NCI-H2081 (cell line): ENCODE measurements around the gene ZYG11B.
"Not testable (repeated sequence)": the region's sequence is repeated elsewhere in the genome, so short reads cannot be mapped to it uniquely, and the experiment has no call there.

Source experiments
- DNase-seq, 2 experiments: peaks; one replicate each; lab custom pipeline; 2025; lab: John Stamatoyannopoulos, UW

The ZYG11B gene

GRCh38 chr1:52726265-52727113 is at the start of gene ZYG11B:
Gene ZYG11B (plus strand): TSS chr1:52726453. CDS start chr1:52726654, 201 bp downstream.
- DNase-seq: peak; percentile 90 to 92

GRCh38 chr1:52677076-52677806 is 49.0 kb upstream of the ZYG11B start:
- no peak for DNase-seq

GRCh38 chr1:52679048-52679447 is 47.2 kb upstream of the ZYG11B start:
- peak in 1 of 2 experiments; percentile 3 for DNase-seq

GRCh38 chr1:52679498-52679897 is 46.8 kb upstream of the ZYG11B start:
- no peak for DNase-seq

GRCh38 chr1:52680353-52680752 is 45.9 kb upstream of the ZYG11B start:
- DNase-seq: no peak

GRCh38 chr1:52681136-52681535 is 45.1 kb upstream of the ZYG11B start:
- DNase-seq: no peak

GRCh38 chr1:52683367-52683940 is 42.8 kb upstream of the ZYG11B start:
- no peak for DNase-seq

- DNase-seq: no peak
Observed at GRCh38 chr1:52684545-52684944, 41.7 kb upstream of the ZYG11B start.

GRCh38 chr1:52686261-52686751 is 39.9 kb upstream of the ZYG11B start:
- peak; percentile 80 to 82 for DNase-seq

GRCh38 chr1:52686830-52687229 is 39.4 kb upstream of the ZYG11B start:
- no peak for DNase-seq

GRCh38 chr1:52691821-52692220 is 34.4 kb upstream of the ZYG11B start:
- no peak for DNase-seq

GRCh38 chr1:52692697-52693096 is 33.6 kb upstream of the ZYG11B start:
- DNase-seq: no peak

GRCh38 chr1:52693351-52693750 is 32.9 kb upstream of the ZYG11B start:
- DNase-seq: not testable (repeated sequence)

GRCh38 chr1:52693843-52694242 is 32.4 kb upstream of the ZYG11B start:
- no peak for DNase-seq

- no peak for DNase-seq
Observed at GRCh38 chr1:52695627-52696026, 30.6 kb upstream of the ZYG11B start.

GRCh38 chr1:52697795-52698674 is 28.2 kb upstream of the ZYG11B start, which contains the start of gene COA7:
Gene COA7 (minus strand): TSS chr1:52698347. CDS start chr1:52698326, 21 bp downstream.
- DNase-seq: peak; percentile 90 to 93

GRCh38 chr1:52702886-52703787 is 23.1 kb upstream of the ZYG11B start:
- DNase-seq: no peak

- DNase-seq: no peak
Observed at GRCh38 chr1:52706136-52706670, 20.1 kb upstream of the ZYG11B start.

GRCh38 chr1:52706941-52707926 is 19.0 kb upstream of the ZYG11B start:
- DNase-seq: no peak
